Measurements from ENCODE around the gene XRRA1. TPM values are rescaled to one million over a fixed set of nuclear protein-coding genes. Genes with fewer than 3 reads are reported as not detected.

Gene XRRA1
- total and polyA plus RNA-seq, 2 of the 13 experiments (the other 11 are each of a cell fraction or from before 2014, with no cell fraction given) = 7.6 to 10.5 TPM

DNA sequence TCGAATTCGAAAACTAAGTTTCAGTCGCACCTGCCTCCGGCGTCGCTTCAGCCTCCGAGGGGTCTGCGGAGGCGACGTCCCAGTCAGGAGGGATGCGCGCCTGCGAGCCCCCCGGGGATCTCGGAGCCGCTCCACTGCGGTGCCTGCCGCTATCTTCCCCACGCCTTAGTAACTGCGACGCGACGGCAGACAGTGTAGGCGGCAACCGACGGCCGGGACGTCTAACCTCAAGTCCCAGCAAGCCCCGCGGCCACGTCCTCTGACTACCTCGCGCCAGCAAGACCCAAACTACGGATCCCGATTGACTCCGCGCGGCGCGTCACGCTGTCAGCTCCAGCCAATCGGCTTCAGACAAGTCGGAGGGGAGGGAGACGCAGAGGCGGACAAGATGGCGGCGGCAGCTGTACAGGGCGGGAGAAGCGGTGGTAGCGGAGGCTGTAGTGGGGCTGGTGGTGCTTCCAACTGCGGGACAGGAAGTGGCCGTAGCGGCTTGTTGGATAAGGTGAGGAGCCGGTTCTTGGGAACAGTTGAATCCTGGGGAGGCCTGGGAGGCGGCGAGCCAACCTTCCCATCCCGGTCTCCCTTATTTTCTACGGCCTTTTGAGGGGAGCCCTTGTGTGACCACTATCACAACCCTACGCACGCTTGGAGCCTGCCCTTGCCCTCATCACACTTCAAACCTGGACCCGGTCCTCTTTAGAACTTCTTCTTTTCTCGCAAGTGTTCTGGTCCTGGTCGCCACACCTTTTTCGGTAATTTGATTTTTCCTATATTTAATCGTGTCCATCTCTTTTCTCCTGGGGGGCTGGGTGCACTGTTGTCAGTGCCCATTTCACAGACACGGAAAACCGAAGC, at the start of gene XRRA1, which contains the start of gene SPCS2 (continued):
- TF ChIP-seq, protein P1, sequence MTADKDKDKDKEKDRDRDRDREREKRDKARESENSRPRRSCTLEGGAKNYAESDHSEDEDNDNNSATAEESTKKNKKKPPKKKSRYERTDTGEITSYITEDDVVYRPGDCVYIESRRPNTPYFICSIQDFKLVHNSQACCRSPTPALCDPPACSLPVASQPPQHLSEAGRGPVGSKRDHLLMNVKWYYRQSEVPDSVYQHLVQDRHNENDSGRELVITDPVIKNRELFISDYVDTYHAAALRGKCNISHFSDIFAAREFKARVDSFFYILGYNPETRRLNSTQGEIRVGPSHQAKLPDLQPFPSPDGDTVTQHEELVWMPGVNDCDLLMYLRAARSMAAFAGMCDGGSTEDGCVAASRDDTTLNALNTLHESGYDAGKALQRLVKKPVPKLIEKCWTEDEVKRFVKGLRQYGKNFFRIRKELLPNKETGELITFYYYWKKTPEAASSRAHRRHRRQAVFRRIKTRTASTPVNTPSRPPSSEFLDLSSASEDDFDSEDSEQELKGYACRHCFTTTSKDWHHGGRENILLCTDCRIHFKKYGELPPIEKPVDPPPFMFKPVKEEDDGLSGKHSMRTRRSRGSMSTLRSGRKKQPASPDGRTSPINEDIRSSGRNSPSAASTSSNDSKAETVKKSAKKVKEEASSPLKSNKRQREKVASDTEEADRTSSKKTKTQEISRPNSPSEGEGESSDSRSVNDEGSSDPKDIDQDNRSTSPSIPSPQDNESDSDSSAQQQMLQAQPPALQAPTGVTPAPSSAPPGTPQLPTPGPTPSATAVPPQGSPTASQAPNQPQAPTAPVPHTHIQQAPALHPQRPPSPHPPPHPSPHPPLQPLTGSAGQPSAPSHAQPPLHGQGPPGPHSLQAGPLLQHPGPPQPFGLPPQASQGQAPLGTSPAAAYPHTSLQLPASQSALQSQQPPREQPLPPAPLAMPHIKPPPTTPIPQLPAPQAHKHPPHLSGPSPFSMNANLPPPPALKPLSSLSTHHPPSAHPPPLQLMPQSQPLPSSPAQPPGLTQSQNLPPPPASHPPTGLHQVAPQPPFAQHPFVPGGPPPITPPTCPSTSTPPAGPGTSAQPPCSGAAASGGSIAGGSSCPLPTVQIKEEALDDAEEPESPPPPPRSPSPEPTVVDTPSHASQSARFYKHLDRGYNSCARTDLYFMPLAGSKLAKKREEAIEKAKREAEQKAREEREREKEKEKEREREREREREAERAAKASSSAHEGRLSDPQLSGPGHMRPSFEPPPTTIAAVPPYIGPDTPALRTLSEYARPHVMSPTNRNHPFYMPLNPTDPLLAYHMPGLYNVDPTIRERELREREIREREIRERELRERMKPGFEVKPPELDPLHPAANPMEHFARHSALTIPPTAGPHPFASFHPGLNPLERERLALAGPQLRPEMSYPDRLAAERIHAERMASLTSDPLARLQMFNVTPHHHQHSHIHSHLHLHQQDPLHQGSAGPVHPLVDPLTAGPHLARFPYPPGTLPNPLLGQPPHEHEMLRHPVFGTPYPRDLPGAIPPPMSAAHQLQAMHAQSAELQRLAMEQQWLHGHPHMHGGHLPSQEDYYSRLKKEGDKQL (CRISPR knock-in tag; IDR thresholded peaks at IDR 0.05; ENCODE audit: low read depth) = peak; percentile 60; the same call in 1 of the 2 replicates
- TF ChIP-seq, protein P2, sequence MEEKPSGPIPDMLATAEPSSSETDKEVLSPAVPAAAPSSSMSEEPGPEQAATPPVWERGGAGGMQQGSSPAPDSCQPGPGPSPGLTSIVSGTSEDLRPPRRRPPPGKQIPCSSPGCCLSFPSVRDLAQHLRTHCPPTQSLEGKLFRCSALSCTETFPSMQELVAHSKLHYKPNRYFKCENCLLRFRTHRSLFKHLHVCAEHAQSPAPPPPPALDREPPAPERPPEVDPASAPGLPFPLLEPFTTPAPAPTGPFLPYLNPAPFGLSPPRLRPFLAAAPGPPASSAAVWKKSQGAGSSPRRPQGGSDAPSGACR (CRISPR knock-in tag; IDR thresholded peaks at IDR 0.05) = peak; percentile 91
- TF ChIP-seq, protein P3, sequence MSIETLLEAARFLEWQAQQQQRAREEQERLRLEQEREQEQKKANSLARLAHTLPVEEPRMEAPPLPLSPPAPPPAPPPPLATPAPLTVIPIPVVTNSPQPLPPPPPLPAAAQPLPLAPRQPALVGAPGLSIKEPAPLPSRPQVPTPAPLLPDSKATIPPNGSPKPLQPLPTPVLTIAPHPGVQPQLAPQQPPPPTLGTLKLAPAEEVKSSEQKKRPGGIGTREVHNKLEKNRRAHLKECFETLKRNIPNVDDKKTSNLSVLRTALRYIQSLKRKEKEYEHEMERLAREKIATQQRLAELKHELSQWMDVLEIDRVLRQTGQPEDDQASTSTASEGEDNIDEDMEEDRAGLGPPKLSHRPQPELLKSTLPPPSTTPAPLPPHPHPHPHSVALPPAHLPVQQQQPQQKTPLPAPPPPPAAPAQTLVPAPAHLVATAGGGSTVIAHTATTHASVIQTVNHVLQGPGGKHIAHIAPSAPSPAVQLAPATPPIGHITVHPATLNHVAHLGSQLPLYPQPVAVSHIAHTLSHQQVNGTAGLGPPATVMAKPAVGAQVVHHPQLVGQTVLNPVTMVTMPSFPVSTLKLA (IDR thresholded peaks at IDR 0.05) = peak; percentile 64
- TF ChIP-seq, protein P4, sequence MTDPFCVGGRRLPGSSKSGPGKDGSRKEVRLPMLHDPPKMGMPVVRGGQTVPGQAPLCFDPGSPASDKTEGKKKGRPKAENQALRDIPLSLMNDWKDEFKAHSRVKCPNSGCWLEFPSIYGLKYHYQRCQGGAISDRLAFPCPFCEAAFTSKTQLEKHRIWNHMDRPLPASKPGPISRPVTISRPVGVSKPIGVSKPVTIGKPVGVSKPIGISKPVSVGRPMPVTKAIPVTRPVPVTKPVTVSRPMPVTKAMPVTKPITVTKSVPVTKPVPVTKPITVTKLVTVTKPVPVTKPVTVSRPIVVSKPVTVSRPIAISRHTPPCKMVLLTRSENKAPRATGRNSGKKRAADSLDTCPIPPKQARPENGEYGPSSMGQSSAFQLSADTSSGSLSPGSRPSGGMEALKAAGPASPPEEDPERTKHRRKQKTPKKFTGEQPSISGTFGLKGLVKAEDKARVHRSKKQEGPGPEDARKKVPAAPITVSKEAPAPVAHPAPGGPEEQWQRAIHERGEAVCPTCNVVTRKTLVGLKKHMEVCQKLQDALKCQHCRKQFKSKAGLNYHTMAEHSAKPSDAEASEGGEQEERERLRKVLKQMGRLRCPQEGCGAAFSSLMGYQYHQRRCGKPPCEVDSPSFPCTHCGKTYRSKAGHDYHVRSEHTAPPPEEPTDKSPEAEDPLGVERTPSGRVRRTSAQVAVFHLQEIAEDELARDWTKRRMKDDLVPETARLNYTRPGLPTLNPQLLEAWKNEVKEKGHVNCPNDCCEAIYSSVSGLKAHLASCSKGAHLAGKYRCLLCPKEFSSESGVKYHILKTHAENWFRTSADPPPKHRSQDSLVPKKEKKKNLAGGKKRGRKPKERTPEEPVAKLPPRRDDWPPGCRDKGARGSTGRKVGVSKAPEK (CRISPR knock-in tag; IDR thresholded peaks at IDR 0.05; ENCODE audit: borderline replicate concordance) = peak; percentile 29; the same call in 1 of the 2 replicates
- TF ChIP-seq ZFP90 (CRISPR knock-in tag; IDR thresholded peaks at IDR 0.05; ENCODE audit: borderline replicate concordance) (no peak; the same call in 1 of the 2 replicates), ZNF382 (CRISPR knock-in tag; IDR thresholded peaks at IDR 0.05; ENCODE audit: borderline replicate concordance) (no peak), ATF1 (CRISPR knock-in tag; IDR thresholded peaks at IDR 0.05) (peak; percentile 85), ZNF101 (CRISPR knock-in tag; IDR thresholded peaks at IDR 0.05; ENCODE audit: borderline replicate concordance, low read depth) (0 out of 2 replicates have a peak, but pooled peaks have one; percentile 36)
- TF ChIP-seq, protein P5, sequence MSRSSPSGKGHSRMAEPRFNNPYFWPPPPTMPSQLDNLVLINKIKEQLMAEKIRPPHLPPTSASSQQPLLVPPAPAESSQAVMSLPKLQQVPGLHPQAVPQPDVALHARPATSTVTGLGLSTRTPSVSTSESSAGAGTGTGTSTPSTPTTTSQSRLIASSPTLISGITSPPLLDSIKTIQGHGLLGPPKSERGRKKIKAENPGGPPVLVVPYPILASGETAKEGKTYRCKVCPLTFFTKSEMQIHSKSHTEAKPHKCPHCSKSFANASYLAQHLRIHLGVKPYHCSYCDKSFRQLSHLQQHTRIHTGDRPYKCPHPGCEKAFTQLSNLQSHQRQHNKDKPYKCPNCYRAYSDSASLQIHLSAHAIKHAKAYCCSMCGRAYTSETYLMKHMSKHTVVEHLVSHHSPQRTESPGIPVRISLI (CRISPR knock-in tag; IDR thresholded peaks at IDR 0.05; ENCODE audit: borderline replicate concordance) = peak; percentile 29; the same call in 1 of the 2 replicates
- TF ChIP-seq, protein P6, sequence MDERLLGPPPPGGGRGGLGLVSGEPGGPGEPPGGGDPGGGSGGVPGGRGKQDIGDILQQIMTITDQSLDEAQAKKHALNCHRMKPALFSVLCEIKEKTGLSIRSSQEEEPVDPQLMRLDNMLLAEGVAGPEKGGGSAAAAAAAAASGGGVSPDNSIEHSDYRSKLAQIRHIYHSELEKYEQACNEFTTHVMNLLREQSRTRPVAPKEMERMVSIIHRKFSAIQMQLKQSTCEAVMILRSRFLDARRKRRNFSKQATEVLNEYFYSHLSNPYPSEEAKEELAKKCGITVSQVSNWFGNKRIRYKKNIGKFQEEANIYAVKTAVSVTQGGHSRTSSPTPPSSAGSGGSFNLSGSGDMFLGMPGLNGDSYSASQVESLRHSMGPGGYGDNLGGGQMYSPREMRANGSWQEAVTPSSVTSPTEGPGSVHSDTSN (CRISPR knock-in tag; IDR thresholded peaks at IDR 0.05) = no peak
- TF ChIP-seq, protein P7, sequence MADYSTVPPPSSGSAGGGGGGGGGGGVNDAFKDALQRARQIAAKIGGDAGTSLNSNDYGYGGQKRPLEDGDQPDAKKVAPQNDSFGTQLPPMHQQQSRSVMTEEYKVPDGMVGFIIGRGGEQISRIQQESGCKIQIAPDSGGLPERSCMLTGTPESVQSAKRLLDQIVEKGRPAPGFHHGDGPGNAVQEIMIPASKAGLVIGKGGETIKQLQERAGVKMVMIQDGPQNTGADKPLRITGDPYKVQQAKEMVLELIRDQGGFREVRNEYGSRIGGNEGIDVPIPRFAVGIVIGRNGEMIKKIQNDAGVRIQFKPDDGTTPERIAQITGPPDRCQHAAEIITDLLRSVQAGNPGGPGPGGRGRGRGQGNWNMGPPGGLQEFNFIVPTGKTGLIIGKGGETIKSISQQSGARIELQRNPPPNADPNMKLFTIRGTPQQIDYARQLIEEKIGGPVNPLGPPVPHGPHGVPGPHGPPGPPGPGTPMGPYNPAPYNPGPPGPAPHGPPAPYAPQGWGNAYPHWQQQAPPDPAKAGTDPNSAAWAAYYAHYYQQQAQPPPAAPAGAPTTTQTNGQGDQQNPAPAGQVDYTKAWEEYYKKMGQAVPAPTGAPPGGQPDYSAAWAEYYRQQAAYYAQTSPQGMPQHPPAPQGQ (CRISPR knock-in tag; IDR thresholded peaks at IDR 0.05; ENCODE audit: borderline replicate concordance) = no peak
